IMR-90 (cell line): Measurements from ENCODE around the gene MAML2. TPM values are rescaled to one million over a fixed set of nuclear protein-coding genes. Genes with fewer than 3 reads are reported as not detected.

Experiments
- CEBPB ChIP-seq: IDR thresholded peaks from 2 replicates; pipeline ENCODE4 v1.6.1; 2012; ENCODE audit warnings: low read depth, low read length, improper control_type of control experiment
- FOS ChIP-seq: fragments of 150-350 bp; IDR thresholded peaks from 2 replicates; pipeline ENCODE4 v1.6.1; 2016; ENCODE audit warnings: low read depth, low read length
- MAFK ChIP-seq: IDR thresholded peaks from 2 replicates; pipeline ENCODE4 v1.6.1; 2012; ENCODE audit warnings: low read depth, low read length, improper control_type of control experiment
- NFE2L2 ChIP-seq: fragments of 150-350 bp; IDR thresholded peaks from 2 replicates; pipeline ENCODE4 v1.6.1; 2016; ENCODE audit warnings: low read depth, mild to moderate bottlenecking, low read length
- RCOR1 ChIP-seq: IDR thresholded peaks from 2 replicates; pipeline ENCODE4 v1.6.1; 2012; ENCODE audit warnings: mild to moderate bottlenecking, low read length, improper control_type of control experiment; ENCODE audit not compliant: insufficient replicate concordance
- RFX5 ChIP-seq: IDR thresholded peaks from 2 replicates; pipeline ENCODE4 v1.8.0; 2012; ENCODE audit warnings: low read depth, mild to moderate bottlenecking, low read length, moderate library complexity
- SMC3 ChIP-seq: fragments of 150-350 bp; IDR thresholded peaks from 2 replicates; pipeline ENCODE4 v1.6.1; 2016; ENCODE audit warnings: low read depth, mild to moderate bottlenecking, antibody characterized with exemption, low read length, moderate library complexity
- polyA plus RNA-seq, 3 experiments: library from polyadenylated mRNA; depleted of rRNA; stranded (reverse); fragments of >200 nt; gene quantifications; 2 replicates each; pipeline ENCODE4 v1.2.3, GENCODE V29; 2012; ENCODE audit warnings: low replicate concordance in 1 of 3
- total RNA-seq: library from RNA; depleted of rRNA; stranded (reverse); fragments of >200 nt; gene quantifications from 2 replicates; pipeline ENCODE4 v1.2.3, GENCODE V29; 2012

The MAML2 gene
- total and polyA plus RNA-seq, 2 of the 4 experiments (the other 2 are of a cell fraction), result 15.0 to 19.5 TPM

- no peak for TF ChIP-seq NFE2L2
- TF ChIP-seq CEBPB, result no peak
- TF ChIP-seq FOS, result no peak
- no peak for TF ChIP-seq RCOR1
- TF ChIP-seq SMC3, result no peak
- no peak for TF ChIP-seq RFX5
- TF ChIP-seq MAFK, result no peak
Measured at GRCh38 chr11:96010683-96011082, 332.3 kb downstream of the MAML2 start (continued).
